ENCODE measurements around the gene TRAF3IP1. TPM values are rescaled to one million over a fixed set of nuclear protein-coding genes. Genes with fewer than 3 reads are reported as not detected.

Gene TRAF3IP1
- total and polyA plus RNA-seq, 2 of the 13 experiments (the other 11 are each of a cell fraction or from before 2014, with no cell fraction given): 4.1 to 12.9 TPM

- TF ChIP-seq ZSCAN9 (CRISPR knock-in tag; IDR thresholded peaks at IDR 0.05; ENCODE audit: borderline replicate concordance) (peak; percentile 75; the same call in 1 of the 2 replicates), ZNF136 (CRISPR knock-in tag; IDR thresholded peaks at IDR 0.05; ENCODE audit: low read depth) (no peak), TP53 (CRISPR knock-in tag; conservative IDR thresholded peaks at IDR 0.05) (no peak; the same call in 1 of the 2 replicates), ZNF550 (CRISPR knock-in tag; IDR thresholded peaks at IDR 0.05; ENCODE audit: borderline replicate concordance) (no peak), ZNF546 (CRISPR knock-in tag; conservative IDR thresholded peaks at IDR 0.05) (no peak; the same call in 1 of the 2 replicates), ZNF557 (CRISPR knock-in tag; IDR thresholded peaks at IDR 0.05) (no peak), HDAC2 (CRISPR knock-in tag; IDR thresholded peaks at IDR 0.05) (peak; percentile 73; the same call in 1 of the 2 replicates), ZNF24 (IDR thresholded peaks at IDR 0.05) (peak; percentile 96), ZNF263 (CRISPR knock-in tag; IDR thresholded peaks at IDR 0.05) (peak; percentile 81), NFYB (CRISPR knock-in tag; IDR thresholded peaks at IDR 0.05) (peak; percentile 95), PPARG (CRISPR knock-in tag; conservative IDR thresholded peaks at IDR 0.05) (peak; percentile 60; the same call in 1 of the 2 replicates), CCAR2 (optimal IDR thresholded peaks at IDR 0.05; ENCODE audit: low read depth, low read length) (no peak), U2AF2 (IDR thresholded peaks at IDR 0.05; ENCODE audit: low read depth, low read length) (no peak), JUND (CRISPR knock-in tag; IDR thresholded peaks at IDR 0.05) (peak; percentile 81; the same call in 1 of the 2 replicates), ATF7-NPFF (CRISPR knock-in tag; IDR thresholded peaks at IDR 0.05; ENCODE audit: low read depth) (peak; percentile 42; the same call in 1 of the 2 replicates), CEBPG (CRISPR knock-in tag; IDR thresholded peaks at IDR 0.05) (peak; percentile 49; the same call in 1 of the 2 replicates), ZNF597 (CRISPR knock-in tag; IDR thresholded peaks at IDR 0.05) (no peak), ZNF143 (CRISPR knock-in tag; IDR thresholded peaks at IDR 0.05) (peak; percentile 69), GMEB2 (CRISPR knock-in tag; IDR thresholded peaks at IDR 0.05; ENCODE audit: low read depth) (peak; percentile 79)
- TF ChIP-seq, protein P1, sequence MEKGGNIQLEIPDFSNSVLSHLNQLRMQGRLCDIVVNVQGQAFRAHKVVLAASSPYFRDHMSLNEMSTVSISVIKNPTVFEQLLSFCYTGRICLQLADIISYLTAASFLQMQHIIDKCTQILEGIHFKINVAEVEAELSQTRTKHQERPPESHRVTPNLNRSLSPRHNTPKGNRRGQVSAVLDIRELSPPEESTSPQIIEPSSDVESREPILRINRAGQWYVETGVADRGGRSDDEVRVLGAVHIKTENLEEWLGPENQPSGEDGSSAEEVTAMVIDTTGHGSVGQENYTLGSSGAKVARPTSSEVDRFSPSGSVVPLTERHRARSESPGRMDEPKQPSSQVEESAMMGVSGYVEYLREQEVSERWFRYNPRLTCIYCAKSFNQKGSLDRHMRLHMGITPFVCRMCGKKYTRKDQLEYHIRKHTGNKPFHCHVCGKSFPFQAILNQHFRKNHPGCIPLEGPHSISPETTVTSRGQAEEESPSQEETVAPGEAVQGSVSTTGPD (CRISPR knock-in tag; IDR thresholded peaks at IDR 0.05): no peak
- TF ChIP-seq, protein P2, sequence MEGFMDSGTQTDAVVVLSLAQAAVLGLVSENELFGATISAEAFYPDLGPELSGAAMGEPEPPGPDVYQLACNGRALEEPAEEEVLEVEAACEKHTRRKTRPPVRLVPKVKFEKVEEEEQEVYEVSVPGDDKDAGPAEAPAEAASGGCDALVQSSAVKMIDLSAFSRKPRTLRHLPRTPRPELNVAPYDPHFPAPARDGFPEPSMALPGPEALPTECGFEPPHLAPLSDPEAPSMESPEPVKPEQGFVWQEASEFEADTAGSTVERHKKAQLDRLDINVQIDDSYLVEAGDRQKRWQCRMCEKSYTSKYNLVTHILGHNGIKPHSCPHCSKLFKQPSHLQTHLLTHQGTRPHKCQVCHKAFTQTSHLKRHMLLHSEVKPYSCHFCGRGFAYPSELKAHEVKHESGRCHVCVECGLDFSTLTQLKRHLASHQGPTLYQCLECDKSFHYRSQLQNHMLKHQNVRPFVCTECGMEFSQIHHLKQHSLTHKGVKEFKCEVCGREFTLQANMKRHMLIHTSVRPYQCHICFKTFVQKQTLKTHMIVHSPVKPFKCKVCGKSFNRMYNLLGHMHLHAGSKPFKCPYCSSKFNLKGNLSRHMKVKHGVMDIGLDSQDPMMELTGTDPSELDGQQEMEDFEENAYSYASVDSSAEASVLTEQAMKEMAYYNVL (CRISPR knock-in tag; IDR thresholded peaks at IDR 0.05; ENCODE audit: borderline replicate concordance): no peak
- TF ChIP-seq, protein P3, sequence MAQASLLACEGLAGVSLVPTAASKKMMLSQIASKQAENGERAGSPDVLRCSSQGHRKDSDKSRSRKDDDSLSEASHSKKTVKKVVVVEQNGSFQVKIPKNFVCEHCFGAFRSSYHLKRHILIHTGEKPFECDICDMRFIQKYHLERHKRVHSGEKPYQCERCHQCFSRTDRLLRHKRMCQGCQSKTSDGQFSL (CRISPR knock-in tag; IDR thresholded peaks at IDR 0.05): 0 out of 2 replicates have a peak, but pooled peaks have one; percentile 27
Measured at GRCh38 chr2:238288650-238289573, 31.4 kb upstream of the TRAF3IP1 start (continued).
